Frontal cortex (tissue), 4 donors: ENCODE results near the gene SNRPB2. TPM values are rescaled to one million over a fixed set of nuclear protein-coding genes. Genes with fewer than 3 reads are reported as not detected.

Experiments
- DNase-seq, 2 donors: peaks; one replicate each; pipeline ENCODE4 v3.0.0; 2012; ENCODE audit warnings: low spot score in 2 of 2
- FAIRE-seq: peaks from 2 replicates; lab custom pipeline; 2012; peaks lifted over from hg19 to GRCh38; lab: Jason Lieb, UNC
- total RNA-seq: library from RNA; depleted of rRNA; stranded (reverse); fragments of >200 nt; gene quantifications from one replicate; pipeline ENCODE4 v1.2.3, GENCODE V29; 2014
- donor health status: control.
- donor health status: control.
- donor health status: control.

SNRPB2 gene
- 71.7 TPM for total RNA-seq

DNA sequence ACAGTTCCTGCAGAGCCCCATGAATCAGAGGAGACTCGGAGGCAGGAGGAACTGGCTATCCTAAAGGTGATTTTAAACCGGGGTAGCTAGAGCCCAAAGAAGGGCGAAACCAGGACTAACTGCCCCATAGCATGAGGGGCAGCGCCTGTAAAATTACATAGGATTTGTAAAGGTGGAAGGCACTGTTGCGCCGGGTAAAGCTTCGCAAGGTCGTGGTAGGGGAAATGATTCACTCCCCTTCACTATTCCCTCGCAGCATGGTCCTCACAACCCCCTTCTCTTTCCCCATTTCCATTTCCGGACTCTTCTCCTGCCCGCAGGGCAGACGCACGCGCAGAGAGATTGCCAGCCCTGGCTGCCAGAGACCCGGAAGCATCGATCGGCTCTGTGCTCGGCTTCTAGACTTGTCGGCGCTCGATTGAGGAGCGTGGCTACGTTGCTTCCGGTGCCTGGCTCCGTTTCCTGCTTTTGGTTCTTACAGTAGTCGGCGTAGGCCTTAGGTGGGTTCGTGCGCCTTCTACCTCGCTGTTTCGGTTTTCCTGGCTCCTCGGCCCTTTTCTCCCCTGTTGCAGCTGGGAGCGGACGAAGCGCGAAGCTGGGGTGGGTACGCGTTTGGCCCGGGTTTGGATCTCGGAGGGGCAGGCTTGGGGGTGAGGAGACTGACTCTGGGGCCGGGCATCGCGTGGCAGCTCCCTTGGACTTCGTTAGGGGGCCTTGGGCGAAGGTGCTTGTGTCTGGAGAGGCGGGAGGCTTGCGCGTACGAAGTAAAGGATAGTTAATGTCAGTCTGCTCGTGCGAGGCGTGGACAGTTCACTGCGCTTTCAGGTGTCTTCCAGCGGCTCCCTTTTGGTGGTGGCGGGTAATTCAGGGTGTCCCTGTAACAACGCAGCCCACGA lies at the start of gene SNRPB2:
TSS of gene SNRPB2 (plus strand) at position 462 of the 896 bp plus-strand sequence. CDS start 1,677 bp downstream, outside the sequence.
- peak; percentile 59 to 84 for DNase-seq
- FAIRE-seq = no peak

GRCh38 chr20:16684416-16684815 lies 45.4 kb upstream of the SNRPB2 start:
- no peak for DNase-seq
- FAIRE-seq = no peak

GRCh38 chr20:16689906-16690305 lies 39.9 kb upstream of the SNRPB2 start:
- DNase-seq (no peak), FAIRE-seq (no peak)

GRCh38 chr20:16691381-16691780 lies 38.4 kb upstream of the SNRPB2 start:
- FAIRE-seq (no peak), DNase-seq (no peak)

- DNase-seq = no peak
- FAIRE-seq = no peak
Observed at GRCh38 chr20:16692009-16692408, 37.8 kb upstream of the SNRPB2 start.

DNA sequence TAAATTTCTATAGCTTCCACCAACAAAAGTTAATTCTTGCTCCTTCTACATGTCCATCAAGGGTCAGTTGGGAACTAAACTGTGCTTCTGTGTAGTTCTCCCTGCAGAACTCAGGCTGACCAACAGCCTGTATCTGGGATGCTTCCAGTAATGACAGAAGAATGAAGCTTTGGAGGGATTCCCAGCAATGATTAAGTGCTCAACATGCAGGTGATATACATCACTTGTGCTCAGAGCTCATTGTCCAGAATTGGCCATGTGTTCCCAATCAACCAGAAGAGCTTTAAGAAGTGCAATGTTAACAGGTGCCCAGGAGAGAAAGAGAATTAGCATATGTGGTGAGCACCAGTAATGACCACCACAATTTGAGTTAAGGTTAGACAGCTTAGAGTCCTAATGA lies 37.4 kb upstream of the SNRPB2 start:
- DNase-seq (no peak), FAIRE-seq (no peak)

GRCh38 chr20:16693278-16693677 lies 36.5 kb upstream of the SNRPB2 start:
- FAIRE-seq (no peak), DNase-seq (no peak)

DNA sequence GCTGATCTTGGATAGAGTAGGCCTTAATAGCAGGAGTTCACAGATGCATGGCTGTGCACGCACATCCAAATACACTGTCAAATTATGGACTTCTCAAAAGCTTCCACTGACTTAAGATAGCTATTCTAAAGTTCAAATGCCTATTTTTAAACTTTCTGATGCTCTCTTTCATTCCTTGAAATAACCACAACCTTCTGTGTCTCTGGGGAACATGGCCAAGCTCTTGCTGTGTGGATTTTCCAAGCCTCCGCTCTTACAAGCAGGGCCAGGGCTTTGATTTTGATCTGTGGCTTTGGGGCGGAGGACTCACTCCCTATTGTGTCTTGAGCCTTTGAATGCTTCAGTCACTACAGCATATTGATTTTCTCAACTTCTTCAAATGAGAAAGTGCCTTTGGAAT lies 35.7 kb upstream of the SNRPB2 start:
- FAIRE-seq (no peak), DNase-seq (no peak)

DNA sequence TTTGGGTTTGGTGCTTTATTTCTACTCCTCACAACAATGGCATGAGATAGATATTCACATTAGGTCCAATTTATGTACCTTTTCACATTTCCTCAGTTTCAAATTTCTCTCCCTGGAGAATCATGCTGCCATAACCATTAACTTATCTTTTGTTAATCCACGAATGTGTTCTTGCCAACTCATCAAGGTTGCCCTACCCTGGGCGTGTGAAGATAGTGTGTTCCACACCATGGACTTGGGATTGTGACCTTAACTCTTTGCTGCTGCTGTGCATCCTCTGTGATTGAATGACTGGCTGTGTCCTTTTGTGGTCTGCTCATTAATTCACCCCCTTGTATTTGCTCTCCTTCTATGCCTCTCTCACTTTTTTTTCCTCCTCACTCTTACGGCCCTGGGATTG lies 34.2 kb upstream of the SNRPB2 start:
- DNase-seq (no peak), FAIRE-seq (no peak)

- DNase-seq (no peak), FAIRE-seq (no peak)
Observed at GRCh38 chr20:16699293-16699692, 30.5 kb upstream of the SNRPB2 start.

- no peak for DNase-seq
- FAIRE-seq = no peak
Observed at GRCh38 chr20:16701296-16701695, 28.5 kb upstream of the SNRPB2 start.

DNA sequence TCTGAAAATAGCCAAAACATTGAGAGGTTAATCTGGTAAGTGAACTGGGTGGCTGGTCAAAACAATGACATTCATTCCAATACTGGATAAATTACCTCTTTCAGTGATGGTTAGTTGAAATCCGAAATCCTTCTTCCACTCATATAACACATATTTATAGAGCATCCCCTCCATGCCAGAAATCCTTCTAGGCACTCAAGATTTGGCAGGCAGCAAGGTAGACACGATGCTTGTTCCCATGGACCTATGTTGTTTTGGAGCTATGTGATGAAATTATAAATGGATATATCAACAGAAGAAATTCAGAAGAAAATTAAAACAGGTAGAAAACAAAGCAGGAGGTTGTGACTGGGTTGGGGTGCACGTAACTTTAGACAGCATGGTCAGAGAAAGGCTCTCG lies 26.3 kb upstream of the SNRPB2 start:
- DNase-seq (no peak), FAIRE-seq (no peak)

- FAIRE-seq (no peak), DNase-seq (no peak)
Observed at GRCh38 chr20:16707674-16708073, 22.2 kb upstream of the SNRPB2 start.

DNA sequence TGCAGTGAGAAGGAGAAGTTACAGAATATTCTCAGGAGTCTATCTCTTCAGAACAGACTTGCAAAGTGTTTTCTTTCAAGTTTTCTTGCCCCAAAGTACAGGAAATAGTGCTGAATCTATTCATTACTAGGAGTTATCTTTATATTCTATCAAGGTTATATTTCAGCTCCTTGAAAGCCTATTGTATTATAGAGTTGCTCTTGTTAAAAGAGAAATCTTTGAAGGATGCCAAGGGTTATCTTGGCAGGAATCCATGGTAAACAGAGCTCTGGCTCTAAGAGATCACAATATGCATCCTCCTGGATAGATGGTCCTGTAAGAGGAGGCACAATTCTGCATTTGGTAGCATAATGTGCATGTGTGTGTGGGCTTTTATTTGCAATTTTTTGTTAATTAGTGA lies 21.2 kb upstream of the SNRPB2 start:
- DNase-seq (no peak), FAIRE-seq (no peak)

GRCh38 chr20:16709017-16709416 lies 20.8 kb upstream of the SNRPB2 start:
- FAIRE-seq (no peak), DNase-seq (no peak)

DNA sequence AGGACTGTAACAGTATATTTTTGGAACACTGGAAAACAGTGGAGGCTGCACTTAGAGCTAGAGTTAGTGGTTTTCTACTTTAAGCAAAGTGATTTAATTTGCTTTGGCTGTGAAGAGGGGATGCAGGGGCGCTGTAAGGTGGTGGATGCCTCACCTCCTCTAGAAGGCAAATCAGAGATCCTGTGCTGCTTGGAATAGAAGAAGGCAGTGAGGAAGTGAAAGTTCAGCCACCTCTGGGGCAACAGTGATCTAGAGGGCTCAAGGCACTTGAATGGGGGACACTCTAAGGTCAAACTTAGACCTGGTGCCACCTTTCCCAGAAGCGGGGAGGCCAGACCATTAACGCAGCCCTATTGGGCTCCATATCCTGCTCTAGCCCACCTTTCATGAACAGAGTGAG lies 19.0 kb upstream of the SNRPB2 start:
- DNase-seq = no peak
- no peak for FAIRE-seq

- DNase-seq (no peak), FAIRE-seq (no peak)
Observed at GRCh38 chr20:16711661-16712258, 18.1 kb upstream of the SNRPB2 start.

- FAIRE-seq = no peak
- no peak for DNase-seq
Observed at GRCh38 chr20:16712511-16712947, 17.3 kb upstream of the SNRPB2 start.

DNA sequence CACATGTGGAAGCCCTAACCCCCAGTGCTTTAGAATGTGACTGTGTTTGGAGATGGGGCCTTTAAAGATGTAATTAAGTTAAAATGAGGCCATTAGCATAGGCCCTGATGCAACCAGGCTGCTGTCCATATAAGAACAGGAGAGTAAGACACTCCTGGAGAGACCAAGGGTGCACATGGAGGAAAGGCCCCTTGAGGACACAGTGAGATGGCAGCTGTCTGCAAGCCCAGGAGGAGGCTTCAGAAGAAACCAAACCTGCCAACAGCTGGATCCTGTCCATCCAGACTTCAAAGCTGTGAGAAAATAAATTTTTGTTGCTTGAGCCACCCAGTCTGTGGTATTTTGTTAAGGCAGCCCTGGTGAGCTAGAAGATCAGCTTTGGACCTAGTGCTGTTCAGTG lies 16.8 kb upstream of the SNRPB2 start:
- no peak for FAIRE-seq
- DNase-seq = no peak

DNA sequence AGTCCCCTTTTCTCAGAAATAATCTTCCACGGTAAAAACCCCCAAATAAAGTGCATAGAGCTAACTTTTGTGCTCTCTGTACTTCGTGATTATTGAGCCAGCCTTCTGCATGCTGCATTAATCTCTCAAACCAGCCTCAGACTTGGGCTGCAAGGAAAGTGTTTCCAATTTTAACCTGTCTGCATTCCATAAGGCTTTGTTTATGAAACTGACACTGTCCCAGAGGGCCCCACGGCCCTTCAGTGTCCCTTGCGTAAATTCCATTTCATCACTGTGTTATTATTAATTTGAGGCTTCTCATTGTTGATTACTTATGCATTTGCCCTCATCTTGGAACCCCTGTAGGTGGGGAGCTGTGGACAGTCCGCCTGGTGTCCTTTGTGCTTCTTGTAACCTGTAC lies 15.6 kb upstream of the SNRPB2 start:
- FAIRE-seq (no peak), DNase-seq (no peak)

GRCh38 chr20:16714751-16715150 lies 15.1 kb upstream of the SNRPB2 start:
- FAIRE-seq = no peak
- no peak for DNase-seq
